Measurements from ENCODE around the gene U2AF2.

GRCh38 chr19:55620410-55621204 lies 34.2 kb upstream of the U2AF2 start:
- no peak for TF ChIP-seq POLR2A (IDR thresholded peaks at IDR 0.05)
- TF ChIP-seq, protein P1, sequence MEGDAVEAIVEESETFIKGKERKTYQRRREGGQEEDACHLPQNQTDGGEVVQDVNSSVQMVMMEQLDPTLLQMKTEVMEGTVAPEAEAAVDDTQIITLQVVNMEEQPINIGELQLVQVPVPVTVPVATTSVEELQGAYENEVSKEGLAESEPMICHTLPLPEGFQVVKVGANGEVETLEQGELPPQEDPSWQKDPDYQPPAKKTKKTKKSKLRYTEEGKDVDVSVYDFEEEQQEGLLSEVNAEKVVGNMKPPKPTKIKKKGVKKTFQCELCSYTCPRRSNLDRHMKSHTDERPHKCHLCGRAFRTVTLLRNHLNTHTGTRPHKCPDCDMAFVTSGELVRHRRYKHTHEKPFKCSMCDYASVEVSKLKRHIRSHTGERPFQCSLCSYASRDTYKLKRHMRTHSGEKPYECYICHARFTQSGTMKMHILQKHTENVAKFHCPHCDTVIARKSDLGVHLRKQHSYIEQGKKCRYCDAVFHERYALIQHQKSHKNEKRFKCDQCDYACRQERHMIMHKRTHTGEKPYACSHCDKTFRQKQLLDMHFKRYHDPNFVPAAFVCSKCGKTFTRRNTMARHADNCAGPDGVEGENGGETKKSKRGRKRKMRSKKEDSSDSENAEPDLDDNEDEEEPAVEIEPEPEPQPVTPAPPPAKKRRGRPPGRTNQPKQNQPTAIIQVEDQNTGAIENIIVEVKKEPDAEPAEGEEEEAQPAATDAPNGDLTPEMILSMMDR (IDR thresholded peaks at IDR 0.05), result no peak

Measured in Peyer's patch (tissue), 4 donors.